ENCODE data around the gene LRIG2. TPM values are rescaled to one million over a fixed set of nuclear protein-coding genes. Genes with fewer than 3 reads are reported as not detected.

Gene LRIG2
- total and polyA plus RNA-seq, 2 of the 4 experiments (the other 2 are of a cell fraction) = 4.3 to 9.0 TPM

DNA sequence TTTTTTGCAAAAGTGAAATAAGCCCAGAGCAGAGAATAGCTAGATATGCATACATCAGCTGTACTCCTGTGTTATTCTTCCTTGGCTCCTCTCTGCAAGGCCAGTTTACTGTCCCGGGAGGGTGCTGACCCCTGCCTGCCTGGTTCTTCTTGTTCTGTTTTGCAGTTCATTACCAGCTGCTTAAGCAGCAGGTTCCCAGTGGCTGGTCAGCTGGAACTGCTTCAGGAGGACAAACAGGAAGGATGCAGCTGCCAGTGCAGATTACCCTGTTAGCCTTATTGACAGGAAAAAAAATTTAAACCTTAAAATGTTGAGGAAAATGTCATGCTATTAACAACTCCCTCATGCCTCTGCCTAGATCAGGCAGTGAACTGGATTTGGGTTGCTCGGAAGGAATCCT, 16.0 kb upstream of the LRIG2 start:
- CTCF ChIA-PET = interaction anchor here (0.6 to 4.7 kb wide), 4 partner anchors 15 to 195 kb away, joined by 3 to 27 read pairs (median 6); partner anchors contain the start of gene LRIG2
- in situ Hi-C loops (cut with MboI; ENCODE audit: low sequenced_read_pairs) = no loop called here
- no peaks in the 10 kb centered on the region for H3K27me3 ChIP-seq (ENCODE audit: control insufficient read depth, insufficient read depth, low read length)
- no peak overlapping the region for H4K8ac ChIP-seq (ENCODE audit: low read depth in 2 of 2, low read length in 2 of 2)
- H2BK120ac ChIP-seq (ENCODE audit: low read depth, low read length) = no peak overlapping the region
- H3K56ac ChIP-seq (ENCODE audit: extremely low read depth, insufficient read depth, low read length) = no peak overlapping the region
- TF ChIP-seq FOS (IDR thresholded peaks at IDR 0.05; ENCODE audit: low read depth, low read length) (no peak), RAD21 (IDR thresholded peaks at IDR 0.05; ENCODE audit: low read length) (no peak), RFX5 (IDR thresholded peaks at IDR 0.05; ENCODE audit: low read depth, low read length) (no peak), SMC3 (IDR thresholded peaks at IDR 0.05; ENCODE audit: low read depth, low read length) (no peak), RCOR1 (IDR thresholded peaks at IDR 0.05; ENCODE audit: insufficient replicate concordance, low read length) (no peak), MAFK (IDR thresholded peaks at IDR 0.05; ENCODE audit: low read depth, low read length) (no peak), NFE2L2 (IDR thresholded peaks at IDR 0.05; ENCODE audit: low read depth, low read length) (no peak), MAZ (IDR thresholded peaks at IDR 0.05; ENCODE audit: borderline replicate concordance, low read depth, low read length) (no peak), MXI1 (IDR thresholded peaks at IDR 0.05; ENCODE audit: borderline replicate concordance, low read depth, low read length) (no peak), BHLHE40 (IDR thresholded peaks at IDR 0.05; ENCODE audit: low read depth, low read length) (no peak), CHD1 (IDR thresholded peaks at IDR 0.05; ENCODE audit: low read depth, low read length) (no peak), POLR2A (IDR thresholded peaks at IDR 0.05; ENCODE audit: low read depth, low read length) (no peak), CEBPB (IDR thresholded peaks at IDR 0.05; ENCODE audit: low read depth, low read length) (no peak)
- TF ChIP-seq, protein P1, sequence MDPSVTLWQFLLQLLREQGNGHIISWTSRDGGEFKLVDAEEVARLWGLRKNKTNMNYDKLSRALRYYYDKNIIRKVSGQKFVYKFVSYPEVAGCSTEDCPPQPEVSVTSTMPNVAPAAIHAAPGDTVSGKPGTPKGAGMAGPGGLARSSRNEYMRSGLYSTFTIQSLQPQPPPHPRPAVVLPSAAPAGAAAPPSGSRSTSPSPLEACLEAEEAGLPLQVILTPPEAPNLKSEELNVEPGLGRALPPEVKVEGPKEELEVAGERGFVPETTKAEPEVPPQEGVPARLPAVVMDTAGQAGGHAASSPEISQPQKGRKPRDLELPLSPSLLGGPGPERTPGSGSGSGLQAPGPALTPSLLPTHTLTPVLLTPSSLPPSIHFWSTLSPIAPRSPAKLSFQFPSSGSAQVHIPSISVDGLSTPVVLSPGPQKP (IDR thresholded peaks at IDR 0.05; ENCODE audit: borderline replicate concordance, low read depth, low read length) = no peak
- TF ChIP-seq, protein P2, sequence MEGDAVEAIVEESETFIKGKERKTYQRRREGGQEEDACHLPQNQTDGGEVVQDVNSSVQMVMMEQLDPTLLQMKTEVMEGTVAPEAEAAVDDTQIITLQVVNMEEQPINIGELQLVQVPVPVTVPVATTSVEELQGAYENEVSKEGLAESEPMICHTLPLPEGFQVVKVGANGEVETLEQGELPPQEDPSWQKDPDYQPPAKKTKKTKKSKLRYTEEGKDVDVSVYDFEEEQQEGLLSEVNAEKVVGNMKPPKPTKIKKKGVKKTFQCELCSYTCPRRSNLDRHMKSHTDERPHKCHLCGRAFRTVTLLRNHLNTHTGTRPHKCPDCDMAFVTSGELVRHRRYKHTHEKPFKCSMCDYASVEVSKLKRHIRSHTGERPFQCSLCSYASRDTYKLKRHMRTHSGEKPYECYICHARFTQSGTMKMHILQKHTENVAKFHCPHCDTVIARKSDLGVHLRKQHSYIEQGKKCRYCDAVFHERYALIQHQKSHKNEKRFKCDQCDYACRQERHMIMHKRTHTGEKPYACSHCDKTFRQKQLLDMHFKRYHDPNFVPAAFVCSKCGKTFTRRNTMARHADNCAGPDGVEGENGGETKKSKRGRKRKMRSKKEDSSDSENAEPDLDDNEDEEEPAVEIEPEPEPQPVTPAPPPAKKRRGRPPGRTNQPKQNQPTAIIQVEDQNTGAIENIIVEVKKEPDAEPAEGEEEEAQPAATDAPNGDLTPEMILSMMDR (conservative IDR thresholded peaks at IDR 0.05; ENCODE audit: low read depth, low read length) = no peak
- TF ChIP-seq, protein P3, sequence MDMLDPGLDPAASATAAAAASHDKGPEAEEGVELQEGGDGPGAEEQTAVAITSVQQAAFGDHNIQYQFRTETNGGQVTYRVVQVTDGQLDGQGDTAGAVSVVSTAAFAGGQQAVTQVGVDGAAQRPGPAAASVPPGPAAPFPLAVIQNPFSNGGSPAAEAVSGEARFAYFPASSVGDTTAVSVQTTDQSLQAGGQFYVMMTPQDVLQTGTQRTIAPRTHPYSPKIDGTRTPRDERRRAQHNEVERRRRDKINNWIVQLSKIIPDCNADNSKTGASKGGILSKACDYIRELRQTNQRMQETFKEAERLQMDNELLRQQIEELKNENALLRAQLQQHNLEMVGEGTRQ (IDR thresholded peaks at IDR 0.05; ENCODE audit: low read depth, low read length) = no peak
- POLR2A ChIA-PET (ENCODE audit: unreplicated experiment) = no interaction called here
- H4K91ac ChIP-seq (ENCODE audit: insufficient read depth, low read depth, low read length) = no peak overlapping the region
- H3K4me3 ChIP-seq (ENCODE audit: insufficient read depth, low read depth, low read length) = no peak overlapping the region
- H2BK15ac ChIP-seq (ENCODE audit: low read depth, low read length) = no peak overlapping the region
- no peaks in the 10 kb centered on the region for H3K4me1 ChIP-seq (ENCODE audit: control insufficient read depth, insufficient read depth, low read length)
- no peak overlapping the region for H3K18ac ChIP-seq (ENCODE audit: low read depth, low read length)
- peak; percentile 44 for ATAC-seq (ENCODE audit: low read depth)
- H2BK20ac ChIP-seq (ENCODE audit: low read depth, low read length) = no peak overlapping the region
- no TSS peak for BruUV-seq (replicated peaks)
- H3K9me3 ChIP-seq (ENCODE audit: control insufficient read depth, insufficient read depth, low read length) = no peaks in the 10 kb centered on the region
- no peaks in the 10 kb centered on the region for H3K36me3 ChIP-seq (ENCODE audit: control insufficient read depth, insufficient read depth, low read length)
- no peak overlapping the region for H2BK5ac ChIP-seq (ENCODE audit: low read depth, low read length, poor library complexity, severe bottlenecking)
- no peak overlapping the region for H2AK9ac ChIP-seq (replicated peaks; ENCODE audit: low read depth, low read length, poor library complexity)
- H3K4ac ChIP-seq (ENCODE audit: low read depth, low read length) = no peak overlapping the region
- H2AK5ac ChIP-seq (ENCODE audit: low read depth, low read length) = no peak overlapping the region
- H3K23ac ChIP-seq (ENCODE audit: low read depth, low read length) = no peak overlapping the region
- H3K9ac ChIP-seq (ENCODE audit: low read depth, low read length) = no peak overlapping the region
- no peak for DNase-seq
- no peaks in the 10 kb centered on the region for H4K20me1 ChIP-seq (ENCODE audit: insufficient read depth, low read length)
- intact Hi-C loops (cut with micrococcal nuclease) = no loop called here
- no peak overlapping the region for H3K4me2 ChIP-seq (ENCODE audit: low read depth, low read length)
- H3K9me1 ChIP-seq (ENCODE audit: insufficient read depth, low read length) = no peaks in the 10 kb centered on the region
- no peaks in the 10 kb centered on the region for H3K79me1 ChIP-seq (ENCODE audit: low read depth in 1 of 2, low read length in 2 of 2)
- no peak overlapping the region for H2AFZ ChIP-seq (replicated peaks; ENCODE audit: low read length, poor library complexity)
- no peak overlapping the region for H4K5ac ChIP-seq (ENCODE audit: low read depth, low read length)
- dilution Hi-C loops (cut with HindIII; ENCODE audit: low sequenced_read_pairs, unreplicated experiment) = no loop called here
- WGBS, 2 experiments (ENCODE audit: extremely low coverage in 2 of 2, insufficient read length in 1 of 2) = 30% methylated on average over 2 of the region's 2 CpGs; no CpG with 5 or more reads in 1 of the 2 experiments
- no peak overlapping the region for H3K14ac ChIP-seq (replicated peaks; ENCODE audit: low read depth, low read length)
- no peak overlapping the region for H3K27ac ChIP-seq (ENCODE audit: insufficient read depth, low read length)

Data from IMR-90 (cell line).